Measurements from ENCODE around the gene METTL9.

DNA sequence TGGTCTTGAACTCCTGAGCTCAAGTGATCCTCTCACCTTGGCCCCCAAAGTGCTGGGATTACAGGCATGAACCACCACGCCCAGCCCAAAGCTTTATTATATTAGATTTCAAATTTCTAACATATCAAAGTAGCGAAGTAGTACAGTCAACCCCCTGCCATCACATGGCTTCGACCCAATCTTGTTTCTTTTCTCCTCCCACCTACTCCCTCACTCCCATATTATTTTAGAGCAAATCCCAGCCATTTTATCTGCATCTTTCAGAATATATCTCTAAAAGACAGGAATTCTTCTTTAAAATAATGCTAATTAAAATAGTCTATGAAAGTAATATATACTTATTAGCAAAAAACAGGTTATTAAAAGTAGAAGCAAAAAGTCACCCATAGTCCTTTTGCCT lies 52.1 kb downstream of the METTL9 start:
- no peak for TF ChIP-seq POLR2A (IDR thresholded peaks at IDR 0.05; ENCODE audit: insufficient read depth in 1 of 2, low read depth in 2 of 2, low read length in 2 of 2)
- no peak for TF ChIP-seq HNRNPK (IDR thresholded peaks at IDR 0.05; ENCODE audit: low read depth, low read length, poor library complexity, severe bottlenecking)
- TF ChIP-seq, protein P1, sequence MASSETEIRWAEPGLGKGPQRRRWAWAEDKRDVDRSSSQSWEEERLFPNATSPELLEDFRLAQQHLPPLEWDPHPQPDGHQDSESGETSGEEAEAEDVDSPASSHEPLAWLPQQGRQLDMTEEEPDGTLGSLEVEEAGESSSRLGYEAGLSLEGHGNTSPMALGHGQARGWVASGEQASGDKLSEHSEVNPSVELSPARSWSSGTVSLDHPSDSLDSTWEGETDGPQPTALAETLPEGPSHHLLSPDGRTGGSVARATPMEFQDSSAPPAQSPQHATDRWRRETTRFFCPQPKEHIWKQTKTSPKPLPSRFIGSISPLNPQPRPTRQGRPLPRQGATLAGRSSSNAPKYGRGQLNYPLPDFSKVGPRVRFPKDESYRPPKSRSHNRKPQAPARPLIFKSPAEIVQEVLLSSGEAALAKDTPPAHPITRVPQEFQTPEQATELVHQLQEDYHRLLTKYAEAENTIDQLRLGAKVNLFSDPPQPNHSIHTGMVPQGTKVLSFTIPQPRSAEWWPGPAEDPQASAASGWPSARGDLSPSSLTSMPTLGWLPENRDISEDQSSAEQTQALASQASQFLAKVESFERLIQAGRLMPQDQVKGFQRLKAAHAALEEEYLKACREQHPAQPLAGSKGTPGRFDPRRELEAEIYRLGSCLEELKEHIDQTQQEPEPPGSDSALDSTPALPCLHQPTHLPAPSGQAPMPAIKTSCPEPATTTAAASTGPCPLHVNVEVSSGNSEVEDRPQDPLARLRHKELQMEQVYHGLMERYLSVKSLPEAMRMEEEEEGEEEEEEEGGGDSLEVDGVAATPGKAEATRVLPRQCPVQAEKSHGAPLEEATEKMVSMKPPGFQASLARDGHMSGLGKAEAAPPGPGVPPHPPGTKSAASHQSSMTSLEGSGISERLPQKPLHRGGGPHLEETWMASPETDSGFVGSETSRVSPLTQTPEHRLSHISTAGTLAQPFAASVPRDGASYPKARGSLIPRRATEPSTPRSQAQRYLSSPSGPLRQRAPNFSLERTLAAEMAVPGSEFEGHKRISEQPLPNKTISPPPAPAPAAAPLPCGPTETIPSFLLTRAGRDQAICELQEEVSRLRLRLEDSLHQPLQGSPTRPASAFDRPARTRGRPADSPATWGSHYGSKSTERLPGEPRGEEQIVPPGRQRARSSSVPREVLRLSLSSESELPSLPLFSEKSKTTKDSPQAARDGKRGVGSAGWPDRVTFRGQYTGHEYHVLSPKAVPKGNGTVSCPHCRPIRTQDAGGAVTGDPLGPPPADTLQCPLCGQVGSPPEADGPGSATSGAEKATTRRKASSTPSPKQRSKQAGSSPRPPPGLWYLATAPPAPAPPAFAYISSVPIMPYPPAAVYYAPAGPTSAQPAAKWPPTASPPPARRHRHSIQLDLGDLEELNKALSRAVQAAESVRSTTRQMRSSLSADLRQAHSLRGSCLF (CRISPR knock-in tag; IDR thresholded peaks at IDR 0.05; ENCODE audit: borderline replicate concordance), result no peak
- TF ChIP-seq, protein P2, sequence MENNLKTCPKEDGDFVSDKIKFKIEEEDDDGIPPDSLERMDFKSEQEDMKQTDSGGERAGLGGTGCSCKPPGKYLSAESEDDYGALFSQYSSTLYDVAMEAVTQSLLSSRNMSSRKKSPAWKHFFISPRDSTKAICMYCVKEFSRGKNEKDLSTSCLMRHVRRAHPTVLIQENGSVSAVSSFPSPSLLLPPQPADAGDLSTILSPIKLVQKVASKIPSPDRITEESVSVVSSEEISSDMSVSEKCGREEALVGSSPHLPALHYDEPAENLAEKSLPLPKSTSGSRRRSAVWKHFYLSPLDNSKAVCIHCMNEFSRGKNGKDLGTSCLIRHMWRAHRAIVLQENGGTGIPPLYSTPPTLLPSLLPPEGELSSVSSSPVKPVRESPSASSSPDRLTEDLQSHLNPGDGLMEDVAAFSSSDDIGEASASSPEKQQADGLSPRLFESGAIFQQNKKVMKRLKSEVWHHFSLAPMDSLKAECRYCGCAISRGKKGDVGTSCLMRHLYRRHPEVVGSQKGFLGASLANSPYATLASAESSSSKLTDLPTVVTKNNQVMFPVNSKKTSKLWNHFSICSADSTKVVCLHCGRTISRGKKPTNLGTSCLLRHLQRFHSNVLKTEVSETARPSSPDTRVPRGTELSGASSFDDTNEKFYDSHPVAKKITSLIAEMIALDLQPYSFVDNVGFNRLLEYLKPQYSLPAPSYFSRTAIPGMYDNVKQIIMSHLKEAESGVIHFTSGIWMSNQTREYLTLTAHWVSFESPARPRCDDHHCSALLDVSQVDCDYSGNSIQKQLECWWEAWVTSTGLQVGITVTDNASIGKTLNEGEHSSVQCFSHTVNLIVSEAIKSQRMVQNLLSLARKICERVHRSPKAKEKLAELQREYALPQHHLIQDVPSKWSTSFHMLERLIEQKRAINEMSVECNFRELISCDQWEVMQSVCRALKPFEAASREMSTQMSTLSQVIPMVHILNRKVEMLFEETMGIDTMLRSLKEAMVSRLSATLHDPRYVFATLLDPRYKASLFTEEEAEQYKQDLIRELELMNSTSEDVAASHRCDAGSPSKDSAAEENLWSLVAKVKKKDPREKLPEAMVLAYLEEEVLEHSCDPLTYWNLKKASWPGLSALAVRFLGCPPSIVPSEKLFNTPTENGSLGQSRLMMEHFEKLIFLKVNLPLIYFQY (CRISPR knock-in tag; IDR thresholded peaks at IDR 0.05; ENCODE audit: borderline replicate concordance), result no peak
- TF ChIP-seq, protein P3, sequence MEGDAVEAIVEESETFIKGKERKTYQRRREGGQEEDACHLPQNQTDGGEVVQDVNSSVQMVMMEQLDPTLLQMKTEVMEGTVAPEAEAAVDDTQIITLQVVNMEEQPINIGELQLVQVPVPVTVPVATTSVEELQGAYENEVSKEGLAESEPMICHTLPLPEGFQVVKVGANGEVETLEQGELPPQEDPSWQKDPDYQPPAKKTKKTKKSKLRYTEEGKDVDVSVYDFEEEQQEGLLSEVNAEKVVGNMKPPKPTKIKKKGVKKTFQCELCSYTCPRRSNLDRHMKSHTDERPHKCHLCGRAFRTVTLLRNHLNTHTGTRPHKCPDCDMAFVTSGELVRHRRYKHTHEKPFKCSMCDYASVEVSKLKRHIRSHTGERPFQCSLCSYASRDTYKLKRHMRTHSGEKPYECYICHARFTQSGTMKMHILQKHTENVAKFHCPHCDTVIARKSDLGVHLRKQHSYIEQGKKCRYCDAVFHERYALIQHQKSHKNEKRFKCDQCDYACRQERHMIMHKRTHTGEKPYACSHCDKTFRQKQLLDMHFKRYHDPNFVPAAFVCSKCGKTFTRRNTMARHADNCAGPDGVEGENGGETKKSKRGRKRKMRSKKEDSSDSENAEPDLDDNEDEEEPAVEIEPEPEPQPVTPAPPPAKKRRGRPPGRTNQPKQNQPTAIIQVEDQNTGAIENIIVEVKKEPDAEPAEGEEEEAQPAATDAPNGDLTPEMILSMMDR (CRISPR knock-in tag; IDR thresholded peaks at IDR 0.05), result no peak
- no peak for TF ChIP-seq BCL6 (CRISPR knock-in tag; IDR thresholded peaks at IDR 0.05)
- no peak for TF ChIP-seq ZNF274 (CRISPR knock-in tag; IDR thresholded peaks at IDR 0.05)
- TF ChIP-seq KDM4B (CRISPR knock-in tag; IDR thresholded peaks at IDR 0.05), result no peak

Measured in HepG2 (cell line).